Stromal cell of bone marrow (primary cell): ENCODE data around the gene SYNE2.
A peak's percentile ranks its signal among the peaks of the same experiment; 100 is the strongest.
"Not testable (repeated sequence)": the region's sequence is repeated elsewhere in the genome, so short reads cannot be mapped to it uniquely, and the experiment has no call there.

Experiments used
- DNase-seq: peaks from one replicate; pipeline ENCODE4 v3.0.0-alpha.2; 2012; ENCODE audit warnings: low read depth

SYNE2 gene

DNA sequence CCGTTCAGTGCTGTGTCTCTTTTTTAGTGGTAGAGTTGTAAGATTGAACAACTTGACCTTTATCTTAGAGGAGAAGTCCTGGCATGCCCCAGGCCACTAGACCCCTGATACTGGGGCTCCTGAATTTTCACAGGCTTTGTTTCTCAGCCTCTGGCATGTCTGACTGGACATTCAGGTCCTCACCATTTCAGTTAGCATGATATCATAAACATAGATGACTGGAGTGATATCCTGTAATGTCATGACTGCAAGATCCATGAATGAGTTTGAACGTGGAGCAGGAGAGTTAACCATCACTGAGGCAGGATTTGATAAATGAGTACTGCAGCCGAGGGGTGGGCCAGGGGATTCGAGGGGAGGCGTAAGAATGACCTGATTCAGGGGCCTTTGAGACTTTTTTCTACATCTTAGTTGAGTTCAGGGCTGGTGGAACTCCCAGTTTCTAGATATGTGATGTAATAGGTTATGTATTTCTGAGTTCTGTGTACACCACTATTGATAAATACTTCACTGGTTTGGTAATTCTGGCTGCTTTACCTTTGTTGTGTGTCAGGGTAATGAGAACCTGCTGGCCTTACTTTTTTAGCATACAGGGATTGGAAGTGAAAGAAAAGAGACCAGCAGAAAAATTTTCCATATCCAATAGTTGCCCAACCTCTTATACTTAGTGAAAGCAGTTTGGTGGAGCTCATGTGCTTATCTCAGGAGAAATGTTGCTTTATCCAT is 217.0 kb downstream of the SYNE2 start:
- no peak for DNase-seq

DNA sequence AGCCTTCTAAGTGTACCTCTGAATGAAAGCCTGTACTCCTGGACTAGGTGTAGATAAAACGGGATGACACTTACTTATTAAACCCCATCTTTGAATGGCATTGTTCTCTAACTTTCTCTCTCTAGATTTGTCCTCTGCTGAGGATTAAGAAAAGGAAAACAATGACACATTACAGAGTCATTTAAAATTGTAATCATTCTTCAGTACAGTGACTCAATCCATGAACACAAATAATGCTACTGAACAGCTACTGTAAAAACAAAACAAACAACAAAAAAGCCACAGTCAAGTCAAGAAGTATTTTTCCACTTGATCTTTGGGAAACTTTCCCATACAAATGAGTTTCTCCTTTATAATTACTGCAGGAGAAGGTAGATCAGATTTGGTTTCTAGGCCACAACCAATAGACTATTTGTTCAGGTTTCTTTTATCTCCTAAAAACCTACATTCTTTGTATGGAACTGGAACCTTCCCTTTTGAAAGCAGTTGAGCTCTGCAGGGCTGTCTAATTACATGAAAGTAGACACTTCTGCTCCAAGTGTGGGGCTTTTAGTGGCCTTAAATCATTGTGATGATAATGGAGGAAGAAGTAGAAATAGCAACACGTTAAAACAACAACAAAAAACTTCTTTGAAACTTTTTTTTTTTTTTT is 222.3 kb downstream of the SYNE2 start:
- DNase-seq = peak; percentile 25

DNA sequence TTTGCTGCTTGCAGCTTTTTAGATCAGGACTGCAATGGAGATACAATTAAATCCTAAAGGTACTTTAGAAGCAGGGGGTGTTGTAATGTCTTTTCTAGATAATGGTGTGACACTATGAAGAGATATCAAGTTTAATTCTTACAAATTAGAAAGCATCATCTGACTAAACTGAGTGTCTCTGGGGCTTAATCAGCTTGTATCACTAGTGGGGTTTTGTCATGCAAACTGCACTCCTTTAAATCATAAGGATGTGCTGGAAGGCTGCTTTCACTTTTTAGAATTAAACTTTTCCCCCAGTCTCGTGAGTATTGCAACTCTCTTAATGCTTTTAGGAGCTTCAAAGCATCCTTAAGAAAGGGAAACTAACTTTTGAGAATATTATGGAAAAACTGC is 222.8 kb downstream of the SYNE2 start:
- no peak for DNase-seq

DNA sequence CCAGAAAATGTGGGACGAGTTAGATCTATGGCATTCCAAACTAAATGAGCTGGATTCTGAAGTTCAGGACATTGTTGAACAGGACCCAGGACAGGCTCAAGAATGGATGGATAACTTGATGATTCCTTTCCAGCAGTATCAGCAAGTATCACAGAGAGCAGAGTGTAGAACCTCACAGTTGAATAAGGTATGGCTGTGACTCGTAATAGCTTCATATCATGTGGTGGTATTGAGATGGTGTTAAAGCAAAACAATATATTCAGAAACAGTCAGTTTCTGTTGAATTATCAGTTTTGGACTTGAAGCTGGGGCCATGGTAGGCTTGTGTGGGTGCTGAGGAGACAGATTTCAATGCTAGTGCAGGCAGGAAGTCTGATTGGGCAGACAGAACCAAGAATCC is 227.6 kb downstream of the SYNE2 start:
- no peak for DNase-seq

DNA sequence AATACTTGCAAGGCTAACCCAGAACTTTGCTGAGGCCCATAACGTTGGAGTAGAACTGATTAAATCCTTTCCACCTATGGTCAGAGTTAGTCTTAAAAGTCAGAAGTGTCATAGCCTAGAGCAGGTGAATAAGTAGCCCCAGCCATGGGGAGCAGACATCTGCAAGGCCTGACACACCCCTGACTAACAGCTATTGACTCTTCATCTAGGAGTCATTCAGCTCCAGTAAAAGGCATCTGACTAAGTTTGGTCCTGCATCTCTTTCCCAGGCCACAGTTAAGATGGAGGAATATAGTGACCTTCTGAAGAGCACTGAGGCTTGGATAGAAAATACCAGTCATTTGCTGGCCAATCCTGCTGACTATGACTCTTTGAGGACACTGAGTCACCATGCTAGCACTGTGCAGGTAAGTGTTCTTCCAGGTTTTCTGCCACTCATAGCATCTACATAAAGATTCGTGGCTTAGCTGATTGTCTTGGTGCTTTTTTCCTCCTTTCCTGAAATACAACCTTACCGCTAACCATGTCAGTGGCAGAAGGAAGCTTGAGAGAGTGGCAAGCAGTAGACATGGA is 228.5 kb downstream of the SYNE2 start:
- no peak for DNase-seq

DNA sequence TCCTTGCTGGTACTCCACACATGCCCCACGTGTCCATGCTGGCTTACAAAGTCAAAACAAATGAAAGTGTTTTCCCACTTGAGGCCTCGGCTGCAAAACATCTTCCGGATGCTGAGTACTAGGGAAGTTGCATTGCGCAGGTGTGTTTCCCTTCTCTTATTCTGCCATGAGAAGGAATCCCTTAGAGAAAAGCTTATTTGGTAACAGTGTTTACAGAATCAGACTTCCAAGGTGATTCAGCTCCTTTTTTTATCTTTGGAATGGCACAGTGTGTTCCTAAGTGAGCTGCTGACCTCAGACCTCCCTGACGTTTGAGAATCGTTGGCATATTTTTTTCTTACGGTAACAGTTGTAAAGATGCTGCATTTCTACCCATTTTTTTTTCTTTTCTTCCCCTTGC is 230.0 kb downstream of the SYNE2 start:
- DNase-seq = no peak

DNA sequence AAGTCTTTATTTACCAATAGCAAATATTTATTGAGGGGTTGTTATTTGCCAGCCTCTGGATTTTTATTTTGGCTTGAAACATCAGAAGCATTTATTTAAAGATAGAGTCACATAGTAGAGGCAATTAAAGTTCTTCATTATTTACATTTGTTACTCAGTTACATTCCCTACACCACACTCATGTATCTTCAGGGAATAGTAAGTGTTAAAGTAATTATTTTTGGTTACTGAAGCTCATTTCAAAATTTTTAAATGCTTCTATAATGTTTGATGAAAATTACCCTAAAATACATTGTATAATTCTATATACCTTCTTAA is 235.8 kb downstream of the SYNE2 start:
- DNase-seq = no peak

DNA sequence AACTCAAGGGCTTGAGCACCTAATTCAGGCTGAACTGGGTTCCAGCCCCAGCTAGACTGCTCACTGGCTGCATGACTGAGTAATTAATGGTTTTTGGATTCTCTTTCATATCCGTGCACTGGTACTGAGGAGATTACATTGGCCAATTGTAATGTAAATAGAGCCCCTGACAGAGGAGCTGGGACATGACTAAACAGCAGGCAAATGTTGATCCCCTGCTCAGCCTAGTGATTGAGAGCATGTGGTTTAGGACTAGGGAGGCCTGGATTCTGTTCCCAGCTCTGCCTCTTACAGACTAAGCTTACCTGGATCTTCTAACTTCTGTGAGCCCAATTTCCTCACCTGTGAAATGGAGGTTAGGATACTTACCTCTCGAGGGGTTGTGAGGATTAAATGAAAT is 237.1 kb downstream of the SYNE2 start:
- no peak for DNase-seq

DNA sequence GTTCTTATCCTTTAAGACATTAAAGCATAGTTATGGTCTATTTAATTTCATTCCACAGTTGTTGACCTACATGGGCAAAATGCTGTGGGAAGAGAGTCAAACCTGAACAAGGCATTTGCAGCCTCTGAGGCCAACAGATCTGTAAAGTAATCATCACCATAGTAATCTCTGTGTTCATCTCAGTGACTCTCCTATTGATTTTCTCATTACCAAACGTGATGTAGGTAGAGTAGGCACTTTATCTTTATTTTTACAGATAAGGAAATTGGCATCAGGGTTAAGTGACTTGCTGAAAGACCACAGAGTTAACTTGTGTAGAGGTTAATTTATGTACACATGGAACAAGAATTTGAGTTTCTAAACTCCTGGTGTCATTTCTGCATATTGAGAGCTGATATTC is 238.4 kb downstream of the SYNE2 start:
- no peak for DNase-seq

DNA sequence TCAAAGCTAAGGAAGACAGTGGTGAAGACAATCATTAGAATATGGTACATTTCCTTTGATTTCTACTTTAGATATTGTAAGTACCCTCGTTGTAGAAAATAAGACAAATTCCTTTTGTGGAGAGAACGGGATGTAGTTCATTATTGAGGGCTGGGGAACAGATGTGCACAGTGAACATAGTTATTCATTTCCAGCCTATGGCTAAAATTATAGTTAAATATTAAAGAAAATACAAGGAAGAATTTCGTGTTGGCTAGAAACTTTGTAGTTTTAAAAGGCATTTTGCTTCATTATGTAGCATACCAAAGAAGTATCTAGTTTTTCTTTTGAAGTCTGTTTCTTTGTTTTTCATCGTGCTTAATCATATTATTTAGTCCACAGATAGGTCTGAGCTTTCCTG is 239.5 kb downstream of the SYNE2 start:
- no peak for DNase-seq

DNA sequence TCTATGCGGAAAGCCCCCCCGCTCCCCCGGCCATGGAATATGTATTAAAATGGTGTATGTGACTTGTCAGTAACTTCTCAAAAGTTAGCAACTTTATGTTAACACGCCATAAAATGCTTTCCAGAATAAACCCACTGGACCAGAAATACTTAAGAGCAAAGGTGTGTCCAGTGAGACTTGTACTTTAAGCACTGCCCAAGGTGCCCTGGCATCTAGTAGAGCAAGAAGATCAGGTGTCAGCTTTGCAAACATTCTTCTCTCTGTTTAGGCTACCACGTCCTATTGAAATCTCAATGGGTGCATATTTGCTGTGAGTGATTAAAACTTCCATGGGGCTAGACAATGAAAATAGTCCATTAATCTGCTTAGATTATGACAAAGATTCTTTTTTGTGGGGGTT is 240.1 kb downstream of the SYNE2 start:
- DNase-seq = no peak

DNA sequence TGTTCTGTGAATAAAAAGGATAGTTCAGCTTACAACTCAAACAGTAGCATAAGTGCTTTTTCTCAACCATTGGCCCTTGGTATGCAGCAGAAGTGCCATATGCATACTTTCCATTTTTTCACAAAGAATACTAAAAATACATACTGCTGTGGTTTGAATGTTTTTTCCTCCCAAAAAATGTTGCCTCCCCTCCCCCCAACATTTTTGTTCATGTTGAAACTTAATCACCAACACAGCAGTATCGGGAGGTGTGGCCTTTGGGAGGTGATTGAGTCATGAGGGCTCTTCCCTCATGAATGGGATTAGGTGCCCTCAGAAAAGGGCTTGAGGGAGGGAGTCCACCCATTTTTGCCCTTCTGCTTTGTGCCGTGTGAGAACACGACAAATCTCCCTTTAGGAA is 242.8 kb downstream of the SYNE2 start:
- DNase-seq = no peak

DNA sequence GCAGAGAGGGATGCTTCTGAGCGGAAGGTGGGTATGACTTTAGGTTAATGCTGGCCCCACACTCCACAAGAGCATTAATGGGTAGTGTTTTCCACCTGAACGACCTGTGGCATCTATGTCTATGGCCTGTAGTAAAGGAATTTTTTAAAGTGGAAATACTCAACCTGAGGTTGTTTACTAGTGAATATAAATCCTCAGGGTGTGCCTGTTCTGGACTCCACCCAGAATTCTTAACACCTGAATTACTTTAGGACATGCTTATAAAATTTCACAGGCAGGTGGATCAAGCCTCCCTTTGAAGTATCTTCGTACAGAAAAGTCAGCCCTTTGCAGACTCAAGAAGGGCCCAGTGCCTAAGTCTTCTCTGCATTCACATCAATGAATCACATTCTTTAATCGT is 245.3 kb downstream of the SYNE2 start:
- no peak for DNase-seq

DNA sequence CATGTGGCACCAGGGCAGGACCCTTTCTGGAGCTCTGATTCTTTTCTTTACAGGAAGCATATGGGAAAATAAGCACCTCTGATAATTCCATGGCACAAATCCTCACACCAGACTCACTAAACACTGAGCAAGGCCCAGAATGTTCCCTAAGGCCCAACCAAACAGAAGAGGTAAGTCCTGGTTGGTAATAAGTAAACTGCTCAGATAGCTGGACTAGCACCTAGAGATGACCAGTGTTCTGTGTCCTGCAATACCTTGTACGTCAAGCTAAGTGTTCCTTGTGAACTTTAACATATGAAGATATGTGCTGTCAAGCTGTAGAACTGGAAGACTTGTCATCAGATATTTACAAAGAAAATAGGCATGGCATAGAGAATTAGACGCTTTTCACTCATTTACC is 254.6 kb downstream of the SYNE2 start:
- DNase-seq = no peak

DNA sequence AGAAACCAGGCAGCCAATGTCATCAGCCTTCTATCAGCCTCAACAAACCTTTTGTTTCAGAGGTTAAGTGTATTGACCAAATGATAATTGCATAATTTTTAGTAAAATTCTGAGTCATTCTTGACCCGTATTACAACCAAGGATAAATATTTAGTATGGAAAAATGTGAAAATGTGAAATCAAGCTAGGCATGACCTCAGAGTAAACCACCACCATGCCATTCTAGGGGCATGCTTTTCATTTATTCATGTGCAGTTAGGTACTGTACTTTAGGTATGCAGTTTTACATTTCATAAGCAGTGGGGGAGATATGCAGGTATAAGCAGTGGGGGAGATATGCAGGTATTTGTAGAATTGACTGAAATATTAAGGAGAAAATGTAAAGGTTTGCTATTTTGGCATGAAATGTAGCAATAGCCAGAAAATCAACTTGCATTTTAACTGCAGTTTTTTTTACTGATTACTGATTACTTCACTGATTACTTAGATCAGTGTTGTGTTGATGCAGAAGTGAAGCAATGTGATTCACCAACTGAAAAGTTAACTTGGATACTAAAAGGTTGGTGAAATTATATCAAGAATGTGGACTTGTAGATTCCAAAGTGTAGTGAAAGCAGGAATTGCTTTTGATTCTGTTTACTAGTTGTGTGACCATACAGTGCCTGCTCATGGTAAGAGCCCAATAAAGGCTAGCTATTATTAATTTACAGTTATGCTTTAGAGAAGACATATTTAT is 257.2 kb downstream of the SYNE2 start:
- DNase-seq = no peak

DNA sequence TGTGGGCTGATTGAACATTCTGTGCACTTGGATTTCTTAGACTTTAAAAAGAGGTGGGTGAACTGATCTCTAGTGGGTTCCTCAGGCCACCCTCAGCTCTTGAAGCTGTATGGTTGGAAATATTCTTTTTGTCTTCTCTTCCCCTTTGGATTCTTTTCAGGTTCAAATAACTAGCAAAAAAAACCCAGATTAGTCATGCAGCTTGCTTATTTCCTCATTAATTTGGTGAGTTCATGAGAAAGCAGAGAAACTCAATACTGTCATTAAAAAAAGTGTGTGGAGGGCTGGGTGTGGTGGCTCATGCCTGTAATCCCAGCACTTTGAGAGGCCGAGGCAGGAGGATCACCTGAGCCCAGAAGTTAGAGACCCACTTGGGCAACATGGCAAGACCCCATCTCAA is 258.0 kb downstream of the SYNE2 start:
- DNase-seq = no peak

DNA sequence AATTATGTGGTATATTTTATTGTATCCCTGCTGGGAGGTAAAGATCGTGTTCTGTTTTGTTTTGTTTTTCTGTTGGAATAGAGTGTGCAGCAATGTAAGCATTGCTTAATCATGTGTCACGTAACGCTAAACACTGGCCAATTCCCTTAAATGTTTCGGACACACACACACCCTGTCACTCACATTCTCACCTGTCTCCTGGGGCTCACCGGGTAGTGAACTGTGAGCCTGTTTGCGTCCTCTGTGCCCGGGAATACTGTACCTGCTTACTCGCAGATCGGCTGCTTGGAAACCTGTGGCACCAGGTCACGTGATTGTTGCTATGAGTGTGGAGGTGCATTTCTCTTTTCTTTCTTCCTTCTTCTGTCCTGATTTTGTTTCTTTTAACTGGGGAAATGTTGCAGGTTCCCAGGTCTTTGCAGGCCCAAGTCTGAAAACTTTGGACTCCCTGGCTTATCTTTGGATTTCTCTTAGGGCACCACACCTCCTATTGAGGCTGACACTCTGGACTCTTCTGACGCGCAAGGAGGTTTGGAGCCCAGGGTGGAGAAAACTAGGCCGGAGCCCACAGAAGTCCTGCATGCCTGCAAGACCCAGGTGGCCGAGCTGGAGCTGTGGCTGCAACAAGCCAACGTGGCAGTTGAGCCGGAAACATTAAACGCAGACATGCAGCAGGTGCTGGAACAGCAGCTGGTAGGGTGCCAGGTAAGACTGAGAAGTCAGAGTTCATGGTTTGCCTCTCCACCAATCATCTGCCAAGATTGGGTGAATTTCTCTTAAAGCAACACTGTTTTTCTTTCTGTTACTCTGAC is 260.3 kb downstream of the SYNE2 start:
- no peak for DNase-seq

DNA sequence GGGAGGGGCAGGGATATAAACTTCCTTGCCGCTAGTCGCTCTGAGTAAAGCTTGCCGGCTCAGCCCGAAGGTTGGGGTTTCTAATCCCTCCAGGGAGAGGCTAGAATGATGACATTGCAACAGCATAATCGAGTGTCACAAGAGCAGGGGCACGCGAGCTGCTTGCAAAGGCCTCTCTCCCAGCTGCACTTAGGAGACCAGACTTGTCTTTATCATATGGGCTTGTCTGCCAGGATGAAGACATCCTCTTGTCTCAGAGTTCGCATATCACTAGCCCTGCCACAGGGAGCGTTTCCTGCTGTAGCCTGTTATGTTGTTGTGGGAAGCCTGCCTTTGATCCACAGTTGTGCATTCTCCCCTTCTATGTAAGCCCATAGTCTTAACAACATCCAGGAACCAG is 261.4 kb downstream of the SYNE2 start:
- DNase-seq = peak; percentile 20

DNA sequence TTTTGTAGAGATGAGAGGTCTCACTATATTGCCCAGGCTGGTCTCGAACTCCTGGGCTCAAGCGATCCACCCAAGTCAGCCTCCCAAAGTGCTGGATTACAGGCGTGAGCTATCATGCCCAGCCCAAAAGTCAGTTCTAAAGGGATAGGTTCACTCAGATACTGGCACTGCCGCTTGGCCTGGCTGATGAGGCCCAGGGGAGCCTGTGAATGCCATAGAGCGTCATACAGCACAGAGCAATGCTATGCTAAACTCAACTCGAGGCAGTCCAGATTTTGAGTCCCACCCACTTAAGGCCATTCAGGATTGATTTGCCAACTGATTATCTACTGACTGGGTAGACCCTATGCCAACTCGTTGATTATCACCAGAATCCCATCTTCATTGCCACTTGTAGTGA is 262.0 kb downstream of the SYNE2 start:
- DNase-seq = no peak

DNA sequence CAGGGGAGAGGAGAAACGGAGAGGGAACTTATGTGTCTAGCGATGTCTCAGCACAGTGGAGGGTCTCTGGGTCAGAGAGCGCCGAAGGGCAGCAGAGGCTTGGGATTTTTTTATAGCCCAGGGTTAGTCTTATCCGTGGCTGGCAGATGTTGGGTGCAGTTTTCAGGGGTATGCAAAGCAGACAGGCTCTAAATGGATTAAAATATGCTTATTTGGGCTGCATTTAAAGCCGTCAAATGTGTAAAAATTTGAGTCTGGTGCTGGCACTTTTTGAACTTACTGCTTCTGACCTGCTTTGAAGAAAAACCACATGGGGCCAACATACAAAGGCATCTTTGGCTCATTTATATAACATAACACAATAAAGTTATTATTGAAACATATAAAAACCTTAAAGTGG is 262.6 kb downstream of the SYNE2 start:
- no peak for DNase-seq

DNA sequence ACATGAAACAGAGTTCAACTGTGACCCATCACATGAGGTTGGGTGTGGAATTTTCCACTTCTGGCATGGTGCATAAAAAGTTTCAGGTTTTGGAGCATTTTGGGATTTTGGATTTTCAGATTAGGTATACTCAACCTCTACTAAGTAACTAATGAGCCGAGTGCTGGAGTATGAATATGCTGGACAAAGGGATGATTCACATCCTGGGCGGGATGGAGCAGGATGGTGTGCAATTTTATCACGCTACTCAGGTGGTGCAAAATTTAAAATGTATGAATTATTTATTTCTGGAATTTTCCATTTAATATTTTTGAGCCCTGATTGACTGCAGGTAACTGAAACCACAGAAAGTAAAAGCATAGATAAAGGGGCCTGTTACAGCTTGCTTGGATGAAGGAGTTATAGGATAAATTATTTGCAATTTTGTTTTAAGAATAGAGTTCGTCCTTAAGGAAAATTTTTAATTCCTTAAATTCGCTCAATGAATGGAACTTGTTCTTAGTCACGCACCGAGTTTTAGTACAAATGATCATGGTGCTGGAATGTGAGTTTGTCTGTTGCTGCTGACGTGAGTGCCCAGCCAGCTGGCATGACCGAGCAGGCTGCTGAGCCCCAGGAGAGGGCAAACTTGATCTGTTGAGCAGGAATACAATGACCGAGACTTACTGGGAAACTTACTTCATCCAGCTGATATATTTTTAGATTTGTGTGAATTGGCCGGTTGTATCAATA is 265.0 kb downstream of the SYNE2 start:
- DNase-seq = peak; percentile 52

DNA sequence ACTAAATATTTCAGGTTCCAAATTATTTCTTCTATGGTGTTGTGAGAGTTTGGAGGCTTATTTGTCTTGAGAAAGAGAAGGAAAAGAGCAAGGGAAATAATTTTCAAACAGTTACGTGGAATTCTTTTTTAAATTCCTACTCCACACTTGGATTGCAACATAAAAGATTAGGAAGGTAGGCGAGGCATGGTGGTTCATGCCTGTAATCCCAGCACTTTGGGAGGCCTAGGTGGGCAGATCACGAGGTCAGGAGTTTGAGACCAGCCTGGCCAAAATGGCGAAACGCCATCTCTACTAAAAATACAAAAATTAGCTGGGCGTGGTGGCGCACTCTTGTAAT is 265.6 kb downstream of the SYNE2 start:
- DNase-seq = not testable (repeated sequence)
